K562 (cell line): Measurements from ENCODE around the gene GNAI2. TPM values are rescaled to one million over a fixed set of nuclear protein-coding genes. Genes with fewer than 3 reads are reported as not detected.

Experiments
- ATAC-seq: fragments of 200-7000 bp; cut with Tn5 transposase; 3 replicates; pipeline ENCODE4 v1.9.1; 2020; ENCODE audit warnings: moderate library complexity
- BruUV-seq: library from RNA; stranded (reverse); fragments of 400-500 nt; replicated peaks from 2 replicates; lab custom pipeline; 2021; lab: Mats Ljungman, UMichigan
- CTCF ChIA-PET: fragments of 300-600 bp; formaldehyde crosslinking; extraction: SDS; loops from one replicate; lab custom pipeline; 2021; ENCODE audit warnings: low intra/inter-chr PET ratio; lab: Yijun Ruan, JAX
- POLR2A ChIA-PET: fragments of 300-600, 350-650 bp; sonication (Branson Sonifier 250); formaldehyde crosslinking; extraction: SDS; loops from one replicate; lab custom pipeline; 2021; ENCODE audit warnings: antibody characterized with exemption, inconsistent platforms; lab: Yijun Ruan, JAX
- DNase-seq, 4 experiments: peaks; one replicate each; pipeline versions ENCODE4 v3.0.0 to v3.0.0-alpha.2; 2011 to 2018; ENCODE audit warnings: low spot score in 3 of 4, mixed read lengths in 3 of 4; ENCODE audit errors: extremely low read depth in 1 of 4
- FAIRE-seq: peaks from 2 replicates; lab custom pipeline; 2011; peaks lifted over from hg19 to GRCh38; lab: Jason Lieb, UNC
- H2AFZ ChIP-seq: 2 replicates; pipeline ENCODE4 v1.6.0; 2011; ENCODE audit warnings: low read depth, low read length, control low read depth, inconsistent platforms
- H3K27ac ChIP-seq: fragments of 200-600 bp; 3 replicates; pipeline ENCODE4 v1.8.0; 2011; ENCODE audit warnings: low read depth, mild to moderate bottlenecking, control low read depth, inconsistent platforms, low read length, moderate library complexity, mixed read lengths; ENCODE audit errors: extremely low read depth
- H3K27me3 ChIP-seq, 2 experiments: fragments of 300-600 bp in 1 of 2; 2 replicates in 1 of 2; 3 replicates in 1 of 2; pipeline versions ENCODE4 v1.6.0 to v1.8.0; 2011; ENCODE audit warnings: inconsistent platforms in 2 of 2, low read length in 2 of 2, mild to moderate bottlenecking in 1 of 2, mixed read lengths in 1 of 2, moderate library complexity in 1 of 2; ENCODE audit not compliant: control insufficient read depth in 2 of 2, insufficient read depth in 2 of 2
- H3K36me3 ChIP-seq: fragments of 300-600 bp; 3 replicates; pipeline ENCODE4 v1.8.0; 2011; ENCODE audit warnings: mild to moderate bottlenecking, low read length, inconsistent platforms; ENCODE audit not compliant: control insufficient read depth, insufficient read depth
- H3K4me1 ChIP-seq, 2 experiments: fragments of 200-600 bp in 1 of 2; replicated peaks in 1 of 2; 2 replicates in 1 of 2; 3 replicates in 1 of 2; pipeline versions ENCODE4 v1.5.1 to v1.8.0; 2011; ENCODE audit warnings: inconsistent platforms in 2 of 2, low read length in 2 of 2, mild to moderate bottlenecking in 1 of 2, mixed read lengths in 1 of 2, moderate library complexity in 1 of 2; ENCODE audit not compliant: control insufficient read depth in 2 of 2, insufficient read depth in 2 of 2
- H3K4me2 ChIP-seq: 2 replicates; pipeline ENCODE4 v1.6.1; 2011; ENCODE audit warnings: low read length, control low read depth, inconsistent platforms, mixed read lengths; ENCODE audit not compliant: insufficient read depth
- H3K4me3 ChIP-seq: fragments of 200-600 bp; sonication (generic), shearing (Covaris generic); 2 replicates; pipeline ENCODE4 v1.5.1; 2016; ENCODE audit warnings: control low read depth, inconsistent platforms
- H3K79me2 ChIP-seq: fragments of 200-600 bp; 3 replicates; pipeline ENCODE4 v1.8.0; 2011; ENCODE audit warnings: low read length, inconsistent platforms; ENCODE audit not compliant: control insufficient read depth, insufficient read depth
- H3K9ac ChIP-seq, 2 experiments: 2 replicates each; pipeline versions ENCODE4 v1.6.0 to v1.6.1; 2011; ENCODE audit warnings: low read depth in 2 of 2, low read length in 2 of 2, control low read depth in 1 of 2, inconsistent platforms in 1 of 2, mild to moderate bottlenecking in 1 of 2, mixed read lengths in 1 of 2; ENCODE audit not compliant: insufficient read depth in 1 of 2
- H3K9me1 ChIP-seq: one replicate; pipeline ENCODE4 v1.6.0; 2011; ENCODE audit warnings: inconsistent platforms, mild to moderate bottlenecking, low read length, moderate library complexity; ENCODE audit not compliant: control insufficient read depth, insufficient read depth
- H3K9me3 ChIP-seq: replicated peaks from 2 replicates; pipeline ENCODE4 v1.5.1; 2011; ENCODE audit warnings: low read depth, low read length, inconsistent platforms; ENCODE audit not compliant: control insufficient read depth, insufficient read depth
- H4K20me1 ChIP-seq: replicated peaks from 2 replicates; pipeline ENCODE4 v1.6.1; 2011; ENCODE audit warnings: low read length, inconsistent platforms, mixed read lengths; ENCODE audit not compliant: control insufficient read depth, insufficient read depth
- ATF4 ChIP-seq: fragments of 450-650 bp; formaldehyde crosslinking; IDR thresholded peaks from 2 replicates; pipeline ENCODE4 v1.4.0; 2022; ENCODE audit warnings: mild to moderate bottlenecking, moderate library complexity
- CBFA2T3 ChIP-seq: fragments of 450-650 bp; IDR thresholded peaks from 2 replicates; pipeline ENCODE4 v1.6.1; 2017
- CC2D1A ChIP-seq: fragments of 450-650 bp; IDR thresholded peaks from 2 replicates; pipeline ENCODE4 v1.6.1; 2017; ENCODE audit warnings: mild to moderate bottlenecking
- CTCF ChIP-seq, 3 experiments: IDR thresholded peaks in 2 of 3; conservative IDR thresholded peaks in 1 of 3; 2 replicates each; pipeline ENCODE4 v1.5.1; 2011 to 2012; ENCODE audit warnings: low read length in 3 of 3, mild to moderate bottlenecking in 3 of 3, control low read depth in 2 of 3, improper control_type of control experiment in 1 of 3, inconsistent platforms in 1 of 3, low read depth in 1 of 3, mixed read lengths in 1 of 3, moderate library complexity in 1 of 3; ENCODE audit not compliant: insufficient read depth in 2 of 3
- FOXA3 ChIP-seq, 2 experiments: fragments of 450-650 bp in 1 of 2; sonication (generic) in 1 of 2; formaldehyde crosslinking; IDR thresholded peaks in 1 of 2; conservative IDR thresholded peaks in 1 of 2; 2 replicates each; pipeline versions ENCODE4 v1.4.0 to v1.8.0; 2020 to 2022; ENCODE audit warnings: mild to moderate bottlenecking in 2 of 2, missing genetic modification reagents in 1 of 2
- FOXJ2 ChIP-seq: fragments of 200-800 bp; sonication (Bioruptor generic); IDR thresholded peaks from 2 replicates; pipeline ENCODE4 v1.6.1; 2016; ENCODE audit warnings: missing genetic modification characterization, missing compliant biosample characterization
- GTF2F1 ChIP-seq: IDR thresholded peaks from 2 replicates; pipeline ENCODE4 v1.6.1; 2011; ENCODE audit warnings: low read depth, low read length, improper control_type of control experiment
- IRF9 ChIP-seq: fragments of 450-650 bp; IDR thresholded peaks from 2 replicates; pipeline ENCODE4 v1.6.1; 2016; ENCODE audit warnings: missing biosample characterization, missing genetic modification characterization
- KAT7 ChIP-seq: sonication (generic); formaldehyde crosslinking; IDR thresholded peaks from 2 replicates; pipeline ENCODE4 v1.8.0; 2022; ENCODE audit warnings: missing genetic modification reagents, mild to moderate bottlenecking, borderline replicate concordance
- MXI1 ChIP-seq: IDR thresholded peaks from 2 replicates; pipeline ENCODE4 v1.6.1; 2011; ENCODE audit warnings: low read depth, mild to moderate bottlenecking, improper control_type of control experiment, low read length
- NFYB ChIP-seq: IDR thresholded peaks from 2 replicates; pipeline ENCODE4 v1.6.1; 2011; ENCODE audit warnings: mild to moderate bottlenecking, moderate library complexity; ENCODE audit not compliant: insufficient read length; ENCODE audit errors: extremely low read depth
- NR2F6 ChIP-seq: fragments of 450-650 bp; formaldehyde crosslinking; IDR thresholded peaks from 2 replicates; pipeline ENCODE4 v1.4.0; 2020; ENCODE audit warnings: mild to moderate bottlenecking
- SMC3 ChIP-seq: conservative IDR thresholded peaks from 2 replicates; pipeline ENCODE4 v1.6.1; 2011; ENCODE audit warnings: low read depth, low read length, improper control_type of control experiment; ENCODE audit not compliant: insufficient read depth
- WGBS: fragments of 100-300 bp; shearing (Covaris generic); methylation state at CpG from one replicate; pipeline ENCODE4 v1.1.6; 2016; ENCODE audit warnings: low coverage, mixed read lengths; ENCODE audit not compliant: insufficient coverage; ENCODE audit errors: missing lambda C conversion rate; 5-methylcytosine and 5-hydroxymethylcytosine counted together
- in situ Hi-C: fragments of 300-500 bp; cut with MboI; formaldehyde crosslinking; loops from 4 replicates; pipeline ENCODE4 v1.15.0; 2018; ENCODE audit warnings: inconsistent platforms, mixed read lengths
- intact Hi-C: fragments of 100-400 bp; cut with micrococcal nuclease; formaldehyde crosslinking; loops from 2 replicates; pipeline ENCODE4 v1.14.2; 2022
- polyA plus RNA-seq, 8 experiments: library from polyadenylated mRNA; depleted of rRNA in 4 of 8; stranded (reverse) in 5 of 8; unstranded in 3 of 8; fragments of >200 nt; fragmentation: Nextera tagmentation in 2 of 8; fragmentation: Illumina TruSeq in 1 of 8; extraction: Ambion mirVana in 2 of 8; extraction: Trizol in 1 of 8; gene quantifications; 2 replicates each; pipeline versions ENCODE4 v1.2.1 to v1.2.3, GENCODE V29; 2011 to 2014; ENCODE audit warnings: inconsistent platforms in 1 of 8, missing spikeins in 1 of 8
- total RNA-seq, 7 experiments: library from RNA; depleted of rRNA in 6 of 7; stranded (reverse); fragments of >200 nt in 6 of 7; fragmentation: Illumina TruSeq in 2 of 7; extraction: Trizol in 2 of 7; gene quantifications; 2 replicates each; pipeline versions ENCODE4 v1.2.1 to v1.2.3, GENCODE V29; 2011 to 2021; ENCODE audit warnings: low replicate concordance in 1 of 7
- TF ChIP-seq, protein P1 (sequence below): sonication (generic); formaldehyde crosslinking; IDR thresholded peaks from 2 replicates; pipeline ENCODE4 v1.8.0; 2022; ENCODE audit warnings: missing genetic modification reagents, mild to moderate bottlenecking, moderate library complexity, borderline replicate concordance

GNAI2 gene
- total and polyA plus RNA-seq, 9 of the 15 experiments (the other 6 are each of a cell fraction or from before 2014, with no cell fraction given) = 1.1 to 72.2 (median 42.7) TPM

GRCh38 chr3:50192124-50192523, 43.9 kb upstream of the GNAI2 start (continued):
- no peak for TF ChIP-seq ATF4 (CRISPR knock-in tag)

DNA sequence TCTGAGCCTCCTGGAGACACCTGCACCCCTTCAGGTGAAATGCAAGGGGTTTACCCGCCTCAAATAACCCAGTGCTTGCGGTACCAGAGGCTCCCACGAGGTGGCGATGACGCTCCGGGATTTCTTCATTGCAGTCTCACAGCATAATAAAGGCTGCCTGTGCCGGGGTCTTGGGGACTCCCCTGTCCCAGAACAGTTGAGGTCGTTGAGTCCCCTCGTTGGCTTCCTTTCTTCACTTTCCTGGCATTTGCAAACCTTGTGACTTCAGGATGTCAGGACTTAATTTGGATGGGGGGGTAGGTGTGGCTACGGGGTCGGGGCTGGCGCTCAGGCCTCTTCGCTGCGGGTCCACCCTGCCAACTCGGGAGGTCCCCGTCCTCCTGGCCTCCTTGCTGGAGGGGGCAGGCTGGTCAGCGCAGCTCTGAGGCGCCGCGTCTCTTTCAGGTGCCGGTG, 43.3 kb upstream of the GNAI2 start:
- no TSS peak for BruUV-seq
- intact Hi-C loops (loop anchor here (1.0 kb wide), 1 partner anchor 81 kb away; no protein-coding TSS in a partner anchor), in situ Hi-C loops (loop anchor here (5.0 kb wide), 2 partner anchors 35 to 80 kb away; no protein-coding TSS in a partner anchor)
- DNase-seq = peak; percentile 49 to 75 (median 56)
- CTCF ChIA-PET = interaction anchor here (1.2 to 4.9 kb wide), 5 partner anchors 33 to 80 kb away, joined by 3 to 91 read pairs (median 3); no protein-coding TSS in a partner anchor
- Histone ChIP-seq H3K9ac (no peak overlapping the region), H4K20me1 (no peaks in the 10 kb centered on the region; the same call in 1 of the 2 replicates), H3K27ac (no peak overlapping the region), H3K27me3 (peaks cover 0 to 15% of the 10 kb centered on the region in 2 experiments; a peak in 2 of 5 replicates), H3K36me3 (no peaks in the 10 kb centered on the region), H3K4me1 (peaks cover 2 to 33% of the 10 kb centered on the region in 2 experiments; a peak in 2 of 5 replicates), H3K4me3 (no peak overlapping the region), H2AFZ (no peak overlapping the region), H3K79me2 (no peaks in the 10 kb centered on the region), H3K9me3 (no peaks in the 10 kb centered on the region), H3K4me2 (no peak overlapping the region), H3K9me1 (no peaks in the 10 kb centered on the region)
- ATAC-seq = peak; percentile 56
- peak; percentile 91 for FAIRE-seq
- POLR2A ChIA-PET = no interaction called here
- WGBS = 0% methylated on average over 9 of the region's 21 CpGs
- no peak for TF ChIP-seq FOXA3 (CRISPR knock-in tag; conservative IDR thresholded peaks at IDR 0.05 in 1 of 2, IDR thresholded peaks at IDR 0.05 in 1 of 2)
- TF ChIP-seq FOXJ2 = no peak
- TF ChIP-seq KAT7 (CRISPR knock-in tag) = no peak
- TF ChIP-seq GTF2F1 = no peak
- TF ChIP-seq SMC3 = peak; percentile 82
- no peak for TF ChIP-seq IRF9 (tag)
- TF ChIP-seq, protein P1, sequence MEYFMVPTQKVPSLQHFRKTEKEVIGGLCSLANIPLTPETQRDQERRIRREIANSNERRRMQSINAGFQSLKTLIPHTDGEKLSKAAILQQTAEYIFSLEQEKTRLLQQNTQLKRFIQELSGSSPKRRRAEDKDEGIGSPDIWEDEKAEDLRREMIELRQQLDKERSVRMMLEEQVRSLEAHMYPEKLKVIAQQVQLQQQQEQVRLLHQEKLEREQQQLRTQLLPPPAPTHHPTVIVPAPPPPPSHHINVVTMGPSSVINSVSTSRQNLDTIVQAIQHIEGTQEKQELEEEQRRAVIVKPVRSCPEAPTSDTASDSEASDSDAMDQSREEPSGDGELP (CRISPR knock-in tag) = no peak
- TF ChIP-seq CBFA2T3 = no peak
- no peak for TF ChIP-seq MXI1
- TF ChIP-seq CTCF (IDR thresholded peaks at IDR 0.05 in 2 of 3, conservative IDR thresholded peaks at IDR 0.05 in 1 of 3; ENCODE audit: insufficient read depth in 2 of 3, low read depth in 1 of 3, low read length in 3 of 3) = peak; percentile 80 to 83 (median 80)
- peak; percentile 26; the same call in 1 of the 2 replicates for TF ChIP-seq CC2D1A
- no peak for TF ChIP-seq NR2F6
- TF ChIP-seq NFYB = no peak
- no peak for TF ChIP-seq ATF4 (CRISPR knock-in tag)
